Trophoblast cell (in vitro differentiated cells and primary cell): ENCODE measurements around the gene ACTG1.
A peak's percentile ranks its signal among the peaks of the same experiment; 100 is the strongest.

ENCODE experiments used
- DNase-seq, 2 donors: peaks; one replicate each; pipeline ENCODE4 v3.0.0-alpha.2; 2016
- H2AFZ ChIP-seq: 2 replicates; pipeline ENCODE4 v1.6.1; 2013; ENCODE audit warnings: low read length, moderate library complexity, mild to moderate bottlenecking; ENCODE audit not compliant: insufficient read depth, poor library complexity
- H2AK5ac ChIP-seq: 2 replicates; pipeline ENCODE4 v1.6.1; 2013; ENCODE audit warnings: mild to moderate bottlenecking, low read length
- H2BK120ac ChIP-seq: 2 replicates; pipeline ENCODE4 v1.6.1; 2013; ENCODE audit warnings: low read length, mild to moderate bottlenecking, moderate library complexity; ENCODE audit not compliant: insufficient read depth, poor library complexity
- H2BK12ac ChIP-seq: 2 replicates; pipeline ENCODE4 v1.6.1; 2013; ENCODE audit warnings: mild to moderate bottlenecking, low read length, moderate library complexity
- H2BK5ac ChIP-seq: 2 replicates; pipeline ENCODE4 v1.6.1; 2013; ENCODE audit warnings: low read length, low read depth, moderate library complexity, mild to moderate bottlenecking; ENCODE audit not compliant: poor library complexity
- H3K14ac ChIP-seq: 2 replicates; pipeline ENCODE4 v1.6.1; 2013; ENCODE audit warnings: mild to moderate bottlenecking, low read length
- H3K18ac ChIP-seq: 2 replicates; pipeline ENCODE4 v1.6.1; 2013; ENCODE audit warnings: mild to moderate bottlenecking, low read length
- H3K23ac ChIP-seq: 2 replicates; pipeline ENCODE4 v1.6.1; 2013; ENCODE audit warnings: low read length
- H3K27ac ChIP-seq: 2 replicates; pipeline ENCODE4 v1.5.1; 2013; ENCODE audit warnings: low read depth, mild to moderate bottlenecking, inconsistent platforms, low read length, moderate library complexity
- H3K27me3 ChIP-seq: 2 replicates; pipeline ENCODE4 v1.6.1; 2013; ENCODE audit warnings: inconsistent platforms, mild to moderate bottlenecking, low read length, moderate library complexity; ENCODE audit not compliant: insufficient read depth
- H3K36me3 ChIP-seq, 2 experiments: 1 replicate in 1 of 2; 2 replicates in 1 of 2; pipeline ENCODE4 v1.6.1; 2013; ENCODE audit warnings: low read length in 2 of 2, mild to moderate bottlenecking in 2 of 2, moderate library complexity in 1 of 2; ENCODE audit not compliant: insufficient read depth in 2 of 2, control insufficient read depth in 1 of 2
- H3K4ac ChIP-seq: 2 replicates; pipeline ENCODE4 v1.6.1; 2013; ENCODE audit warnings: low read depth, mild to moderate bottlenecking, low read length, moderate library complexity
- H3K4me1 ChIP-seq, 2 experiments: 1 replicate in 1 of 2; 2 replicates in 1 of 2; pipeline ENCODE4 v1.6.1; 2013; ENCODE audit warnings: low read length in 2 of 2, mild to moderate bottlenecking in 2 of 2, moderate library complexity in 1 of 2; ENCODE audit not compliant: insufficient read depth in 2 of 2, control insufficient read depth in 1 of 2
- H3K4me2 ChIP-seq: 2 replicates; pipeline ENCODE4 v1.6.1; 2013; ENCODE audit warnings: inconsistent platforms, mild to moderate bottlenecking, low read length, moderate library complexity
- H3K4me3 ChIP-seq: 2 replicates; pipeline ENCODE4 v1.5.1; 2013; ENCODE audit warnings: mild to moderate bottlenecking, low read depth, low read length, inconsistent platforms
- H3K79me1 ChIP-seq: one replicate; pipeline ENCODE4 v1.6.1; 2013; ENCODE audit warnings: low read length
- H3K79me2 ChIP-seq: 2 replicates; pipeline ENCODE4 v1.6.1; 2013; ENCODE audit warnings: low read length, mild to moderate bottlenecking; ENCODE audit not compliant: control insufficient read depth, insufficient read depth, poor library complexity
- H3K9ac ChIP-seq: 2 replicates; pipeline ENCODE4 v1.6.1; 2013; ENCODE audit warnings: mild to moderate bottlenecking, low read length
- H3K9me3 ChIP-seq: 2 replicates; pipeline ENCODE4 v1.6.1; 2013; ENCODE audit warnings: low read depth, mild to moderate bottlenecking, control low read depth, inconsistent platforms, low read length; ENCODE audit not compliant: insufficient read depth
- H4K12ac ChIP-seq: 2 replicates; pipeline ENCODE4 v1.6.1; 2013; ENCODE audit warnings: low read depth, mild to moderate bottlenecking, low read length, moderate library complexity
- H4K8ac ChIP-seq: 2 replicates; pipeline ENCODE4 v1.6.1; 2013; ENCODE audit warnings: low read depth, mild to moderate bottlenecking, low read length, moderate library complexity
- H4K91ac ChIP-seq: one replicate; pipeline ENCODE4 v1.6.1; 2013; ENCODE audit warnings: low read depth, mild to moderate bottlenecking, low read length, moderate library complexity
- whole genome bisulfite sequencing: extraction: QIAGEN DNeasy Blood & Tissue Kit; methylation state at CpG from one replicate; pipeline ENCODE4 v1.1.7; 2013; ENCODE audit warnings: missing lambda C conversion rate; ENCODE audit not compliant: insufficient read length, insufficient coverage; ENCODE audit errors: extremely low coverage; 5-methylcytosine and 5-hydroxymethylcytosine counted together

ACTG1 gene

GRCh38 chr17:81477173-81477572 lies 35.4 kb downstream of the ACTG1 start:
- no peak overlapping the region for H2BK120ac ChIP-seq

GRCh38 chr17:81476635-81477034 lies 36.0 kb downstream of the ACTG1 start:
- H2AFZ ChIP-seq = no peak overlapping the region
- H3K4me2 ChIP-seq = no peak overlapping the region
- peaks cover 18% of the 10 kb centered on the region for H3K9me3 ChIP-seq
- H4K8ac ChIP-seq = no peak overlapping the region
- H3K4me1 ChIP-seq = no peaks in the 10 kb centered on the region
- no peak overlapping the region for H3K18ac ChIP-seq
- H3K27me3 ChIP-seq = peaks cover 15% of the 10 kb centered on the region
- H3K79me1 ChIP-seq = no peaks in the 10 kb centered on the region
- H2AK5ac ChIP-seq = no peak overlapping the region
- H4K91ac ChIP-seq = no peak overlapping the region
- no peak overlapping the region for H4K12ac ChIP-seq
- no peak overlapping the region for H3K27ac ChIP-seq
- H3K9ac ChIP-seq = no peak overlapping the region
- WGBS = no CpG with 5 or more reads among the region's 6 CpGs
- no peak overlapping the region for H3K23ac ChIP-seq
- no peak overlapping the region for H2BK5ac ChIP-seq
- H3K4me3 ChIP-seq = peak overlapping the region; percentile 13
- no peaks in the 10 kb centered on the region for H3K79me2 ChIP-seq
- H2BK120ac ChIP-seq = no peak overlapping the region
- H3K14ac ChIP-seq = no peak overlapping the region
- no peak overlapping the region for H2BK12ac ChIP-seq
- no peaks in the 10 kb centered on the region for H3K36me3 ChIP-seq
- H3K4ac ChIP-seq = no peak overlapping the region
- DNase-seq = no peak

More at GRCh38 chr17:81477173-81477572, 35.4 kb downstream of the ACTG1 start:
- Histone ChIP-seq H3K23ac (no peak overlapping the region), H3K18ac (no peak overlapping the region), H2BK12ac (no peak overlapping the region), H3K14ac (no peak overlapping the region), H3K4me3 (no peak overlapping the region), H4K91ac (no peak overlapping the region), H3K4ac (no peak overlapping the region), H3K4me1 (no peaks in the 10 kb centered on the region), H2BK5ac (no peak overlapping the region), H3K36me3 (no peaks in the 10 kb centered on the region), H3K4me2 (no peak overlapping the region), H3K9me3 (peaks cover 19% of the 10 kb centered on the region), H4K8ac (no peak overlapping the region), H2AFZ (no peak overlapping the region), H4K12ac (no peak overlapping the region), H3K27ac (no peak overlapping the region), H2AK5ac (no peak overlapping the region), H3K79me2 (no peaks in the 10 kb centered on the region), H3K79me1 (no peaks in the 10 kb centered on the region), H3K9ac (no peak overlapping the region), H3K27me3 (peaks cover 20% of the 10 kb centered on the region)
- DNase-seq = no peak
- no CpG with 5 or more reads among the region's 7 CpGs for WGBS

DNA sequence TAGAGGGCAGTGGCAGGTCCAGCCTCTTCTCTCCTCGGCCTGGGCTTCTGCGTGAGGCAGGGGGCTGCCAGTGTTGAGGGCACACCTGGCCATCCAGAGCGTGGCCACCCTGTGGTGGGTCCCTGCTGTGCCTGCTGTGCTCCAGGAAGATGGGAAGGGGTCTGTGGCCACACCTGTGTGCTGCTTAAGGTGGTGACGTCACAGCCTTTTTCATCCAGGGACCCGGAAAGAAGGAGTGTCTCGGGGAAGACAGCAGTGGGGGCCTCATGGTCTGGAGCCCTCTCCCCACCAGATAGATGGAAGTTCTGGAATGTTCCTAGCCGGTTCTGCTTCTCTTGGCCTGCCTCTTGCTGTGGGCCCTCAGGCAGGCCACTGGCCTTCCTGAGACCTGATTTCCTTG lies 36.5 kb downstream of the ACTG1 start:
- Histone ChIP-seq H2BK5ac (no peak overlapping the region), H2BK120ac (no peak overlapping the region), H3K9ac (no peak overlapping the region), H3K27me3 (peaks cover 10% of the 10 kb centered on the region), H3K18ac (no peak overlapping the region), H3K4me3 (no peak overlapping the region), H3K79me1 (no peaks in the 10 kb centered on the region), H3K9me3 (peaks cover 14% of the 10 kb centered on the region), H2AFZ (no peak overlapping the region), H4K12ac (no peak overlapping the region), H3K4me1 (peaks cover 0 to 2% of the 10 kb centered on the region in 2 experiments), H3K23ac (no peak overlapping the region), H3K4me2 (no peak overlapping the region), H3K36me3 (no peaks in the 10 kb centered on the region), H3K14ac (no peak overlapping the region), H3K4ac (no peak overlapping the region), H3K79me2 (no peaks in the 10 kb centered on the region), H2AK5ac (no peak overlapping the region), H4K91ac (no peak overlapping the region), H2BK12ac (no peak overlapping the region), H4K8ac (no peak overlapping the region), H3K27ac (no peak overlapping the region)
- WGBS = no CpG with 5 or more reads among the region's 7 CpGs
- no peak for DNase-seq

DNA sequence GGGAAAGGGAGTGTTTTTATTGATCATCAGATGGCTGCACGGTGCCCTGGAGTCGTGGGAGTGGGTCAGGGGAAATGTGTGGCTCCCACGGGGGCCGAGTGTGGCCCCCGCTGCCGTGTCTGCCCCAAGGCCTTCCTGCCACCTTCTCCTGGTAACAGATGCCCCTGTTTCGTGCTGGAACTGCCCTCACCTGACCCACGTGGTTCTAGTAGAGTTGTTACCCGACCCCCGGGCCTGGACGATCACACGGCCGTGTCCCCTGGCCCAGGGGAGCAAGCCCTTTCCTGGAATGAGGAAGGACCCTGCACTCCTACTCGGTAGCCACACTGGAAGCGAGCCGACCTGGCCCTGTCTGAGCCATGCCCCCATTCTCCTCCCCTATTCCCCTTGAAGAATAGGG lies 37.6 kb downstream of the ACTG1 start:
- H3K36me3 ChIP-seq = no peaks in the 10 kb centered on the region
- H3K4me2 ChIP-seq = no peak overlapping the region
- H4K12ac ChIP-seq = no peak overlapping the region
- H3K9ac ChIP-seq = no peak overlapping the region
- no peak overlapping the region for H3K27ac ChIP-seq
- H3K79me2 ChIP-seq = no peaks in the 10 kb centered on the region
- H3K27me3 ChIP-seq = no peaks in the 10 kb centered on the region
- H4K8ac ChIP-seq = no peak overlapping the region
- H3K4me1 ChIP-seq = peaks cover 0 to 3% of the 10 kb centered on the region in 2 experiments
- H3K79me1 ChIP-seq = no peaks in the 10 kb centered on the region
- no peak overlapping the region for H2BK5ac ChIP-seq
- H3K23ac ChIP-seq = no peak overlapping the region
- no peak overlapping the region for H2BK12ac ChIP-seq
- DNase-seq = no peak
- H2AFZ ChIP-seq = no peak overlapping the region
- no peak overlapping the region for H3K14ac ChIP-seq
- no peak overlapping the region for H4K91ac ChIP-seq
- H3K4ac ChIP-seq = no peak overlapping the region
- no CpG with 5 or more reads among the region's 16 CpGs for WGBS
- no peak overlapping the region for H2BK120ac ChIP-seq
- H3K18ac ChIP-seq = no peak overlapping the region
- H3K4me3 ChIP-seq = peak overlapping the region; percentile 41
- H2AK5ac ChIP-seq = no peak overlapping the region
- peaks cover 9% of the 10 kb centered on the region for H3K9me3 ChIP-seq
